Kidney epithelial cell (primary cell): ENCODE results near the gene RPL38. TPM values are rescaled to one million over a fixed set of nuclear protein-coding genes. Genes with fewer than 3 reads are reported as not detected.
A peak's percentile ranks its signal among the peaks of the same experiment; 100 is the strongest.

ENCODE experiments used
- DNase-seq: peaks from one replicate; pipeline ENCODE4 v3.0.0-alpha.2; 2010; ENCODE audit warnings: low read depth
- H3K27me3 ChIP-seq: 2 replicates; pipeline ENCODE4 v1.6.0; 2011; ENCODE audit warnings: low read length; ENCODE audit not compliant: control insufficient read depth, insufficient read depth
- H3K36me3 ChIP-seq: 2 replicates; pipeline ENCODE4 v1.5.1; 2011; ENCODE audit warnings: low read length; ENCODE audit not compliant: control insufficient read depth, insufficient read depth
- H3K4me3 ChIP-seq: 2 replicates; pipeline ENCODE4 v1.5.1; 2011; ENCODE audit warnings: low read depth, mild to moderate bottlenecking, control low read depth, low read length
- total RNA-seq: library from RNA; depleted of rRNA; stranded (reverse); fragments of >200 nt; gene quantifications from 2 replicates; pipeline ENCODE4 v1.2.3, GENCODE V29; 2015
- TF ChIP-seq, protein P1 (sequence below): IDR thresholded peaks from 2 replicates; pipeline ENCODE4 v1.5.1; 2011; ENCODE audit warnings: mild to moderate bottlenecking, moderate library complexity, low read length, control low read depth, inconsistent platforms; ENCODE audit not compliant: insufficient read depth, poor library complexity, severe bottlenecking

The RPL38 gene
- total RNA-seq, 1 donor from 2014 or later, result 487 TPM

- TF ChIP-seq, protein P1, sequence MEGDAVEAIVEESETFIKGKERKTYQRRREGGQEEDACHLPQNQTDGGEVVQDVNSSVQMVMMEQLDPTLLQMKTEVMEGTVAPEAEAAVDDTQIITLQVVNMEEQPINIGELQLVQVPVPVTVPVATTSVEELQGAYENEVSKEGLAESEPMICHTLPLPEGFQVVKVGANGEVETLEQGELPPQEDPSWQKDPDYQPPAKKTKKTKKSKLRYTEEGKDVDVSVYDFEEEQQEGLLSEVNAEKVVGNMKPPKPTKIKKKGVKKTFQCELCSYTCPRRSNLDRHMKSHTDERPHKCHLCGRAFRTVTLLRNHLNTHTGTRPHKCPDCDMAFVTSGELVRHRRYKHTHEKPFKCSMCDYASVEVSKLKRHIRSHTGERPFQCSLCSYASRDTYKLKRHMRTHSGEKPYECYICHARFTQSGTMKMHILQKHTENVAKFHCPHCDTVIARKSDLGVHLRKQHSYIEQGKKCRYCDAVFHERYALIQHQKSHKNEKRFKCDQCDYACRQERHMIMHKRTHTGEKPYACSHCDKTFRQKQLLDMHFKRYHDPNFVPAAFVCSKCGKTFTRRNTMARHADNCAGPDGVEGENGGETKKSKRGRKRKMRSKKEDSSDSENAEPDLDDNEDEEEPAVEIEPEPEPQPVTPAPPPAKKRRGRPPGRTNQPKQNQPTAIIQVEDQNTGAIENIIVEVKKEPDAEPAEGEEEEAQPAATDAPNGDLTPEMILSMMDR, result no peak
- peaks cover 39% of the 10 kb centered on the region for H3K27me3 ChIP-seq
- no peak for DNase-seq
- H3K36me3 ChIP-seq, result no peaks in the 10 kb centered on the region
- no peak overlapping the region for H3K4me3 ChIP-seq
These were observed 8.8 kb upstream of the RPL38 start for GRCh38 chr17:74194682-74195081.

DNA sequence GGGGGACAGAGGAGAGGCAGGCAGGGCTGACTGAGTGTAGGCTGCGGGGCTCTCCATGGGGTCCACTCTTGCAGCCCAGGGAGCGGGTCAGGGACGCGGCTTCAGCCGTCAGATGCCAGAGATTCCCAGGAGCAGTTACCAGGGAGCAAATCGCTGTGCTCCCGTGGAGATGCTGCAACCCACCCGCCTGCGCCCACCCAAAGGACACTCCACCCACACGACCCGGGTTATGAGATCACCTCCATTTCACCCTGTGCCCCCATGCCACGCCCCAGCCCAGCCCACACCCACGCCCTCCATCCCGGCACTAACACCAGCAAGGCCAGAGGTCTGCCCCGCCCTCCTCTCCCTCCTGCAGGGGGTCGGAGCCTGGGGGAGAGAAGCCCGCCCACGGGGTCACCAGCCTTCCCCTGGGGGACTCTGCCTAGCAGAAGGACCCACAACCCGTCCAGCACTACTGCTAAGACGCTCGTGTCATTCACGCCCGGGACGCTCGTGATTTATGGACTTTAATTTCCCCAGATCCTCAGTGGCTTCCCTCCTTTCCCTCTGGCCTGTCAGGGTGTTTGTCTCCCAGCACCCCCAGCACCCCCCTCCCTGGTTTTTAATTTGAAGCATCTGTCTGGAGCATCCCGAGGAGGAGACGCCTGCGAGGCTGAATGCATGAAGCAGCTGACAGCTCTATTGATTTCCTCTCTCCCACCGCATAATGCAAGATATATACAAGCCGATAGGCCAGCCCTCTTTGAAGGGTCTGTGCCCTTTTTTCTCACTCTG lies 6.7 kb upstream of the RPL38 start:
- H3K4me3 ChIP-seq, result no peak overlapping the region
- DNase-seq, result no peak
- TF ChIP-seq, protein P1, result no peak
- H3K27me3 ChIP-seq, result peaks cover 54% of the 10 kb centered on the region
- no peaks in the 10 kb centered on the region for H3K36me3 ChIP-seq

DNA sequence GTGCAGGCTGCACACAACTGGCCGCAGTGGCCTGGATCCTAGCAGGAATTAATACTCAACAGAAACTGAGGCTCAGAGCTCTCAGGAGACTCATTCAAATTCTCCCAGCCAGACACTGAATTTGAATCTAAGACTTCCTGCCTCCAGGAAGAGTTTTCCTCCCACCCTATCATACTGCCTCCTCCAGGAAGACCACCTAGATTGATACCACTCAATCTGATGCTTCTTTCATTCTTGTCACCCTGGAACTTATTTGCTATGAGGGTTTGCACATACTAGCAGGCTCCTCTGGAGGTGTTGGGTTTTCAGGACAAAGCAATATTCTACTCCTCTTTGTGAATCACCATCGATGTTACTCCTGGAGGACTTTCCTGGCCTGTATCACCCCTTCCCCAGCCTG lies 5.7 kb upstream of the RPL38 start:
- H3K36me3 ChIP-seq, result no peaks in the 10 kb centered on the region
- peaks cover 58% of the 10 kb centered on the region for H3K27me3 ChIP-seq
- H3K4me3 ChIP-seq, result no peak overlapping the region
- TF ChIP-seq, protein P1, result no peak
- DNase-seq, result no peak

GRCh38 chr17:74198694-74199093 lies 4.8 kb upstream of the RPL38 start:
- TF ChIP-seq, protein P1, result no peak
- H3K36me3 ChIP-seq, result no peaks in the 10 kb centered on the region
- DNase-seq, result no peak
- no peak overlapping the region for H3K4me3 ChIP-seq
- peaks cover 52% of the 10 kb centered on the region for H3K27me3 ChIP-seq

GRCh38 chr17:74199306-74200092 lies 4.0 kb upstream of the RPL38 start:
- TF ChIP-seq, protein P1, result peak; percentile 99
- DNase-seq, result no peak
- H3K4me3 ChIP-seq, result no peak overlapping the region
- peaks cover 51% of the 10 kb centered on the region for H3K27me3 ChIP-seq
- no peaks in the 10 kb centered on the region for H3K36me3 ChIP-seq
